HepG2 (cell line): ENCODE data around the gene TECPR1. TPM values are rescaled to one million over a fixed set of nuclear protein-coding genes. Genes with fewer than 3 reads are reported as not detected.

Experiments used
- ATF7 ChIP-seq, 2 experiments: fragments of 450-650 bp in 1 of 2; sonication (generic) in 1 of 2; formaldehyde crosslinking in 1 of 2; IDR thresholded peaks; 2 replicates each; pipeline versions ENCODE4 v1.4.0 to v1.6.1; 2016 to 2020; ENCODE audit warnings: antibody characterized with exemption in 1 of 2, mild to moderate bottlenecking in 1 of 2, missing genetic modification reagents in 1 of 2
- NCOA5 ChIP-seq: sonication (generic); formaldehyde crosslinking; IDR thresholded peaks from 2 replicates; pipeline ENCODE4 v1.4.0; 2020; ENCODE audit warnings: missing genetic modification reagents
- NFYB ChIP-seq: sonication (generic); formaldehyde crosslinking; IDR thresholded peaks from 2 replicates; pipeline ENCODE4 v1.4.0; 2020; ENCODE audit warnings: missing genetic modification reagents
- PRMT3 ChIP-seq: sonication (generic); formaldehyde crosslinking; IDR thresholded peaks from 2 replicates; pipeline ENCODE4 v1.8.1; 2022; ENCODE audit warnings: low read depth, mild to moderate bottlenecking, moderate library complexity, missing genetic modification reagents, borderline replicate concordance
- RARA ChIP-seq: IDR thresholded peaks from 2 replicates; pipeline ENCODE4 v1.6.1; 2016; ENCODE audit warnings: missing genetic modification reagents, missing compliant biosample characterization
- YEATS4 ChIP-seq: sonication (generic); formaldehyde crosslinking; IDR thresholded peaks from 2 replicates; pipeline ENCODE4 v1.4.0; 2020; ENCODE audit warnings: missing genetic modification reagents, borderline replicate concordance
- ZBTB38 ChIP-seq: sonication (generic); formaldehyde crosslinking; IDR thresholded peaks from 2 replicates; pipeline ENCODE4 v1.5.1; 2020; ENCODE audit warnings: mild to moderate bottlenecking, missing genetic modification reagents
- ZNF180 ChIP-seq: sonication (generic); formaldehyde crosslinking; IDR thresholded peaks from 2 replicates; pipeline ENCODE4 v1.4.0; 2020; ENCODE audit warnings: low read depth, missing genetic modification reagents, borderline replicate concordance
- ZNF556 ChIP-seq: sonication (generic); formaldehyde crosslinking; IDR thresholded peaks from 2 replicates; pipeline ENCODE4 v1.4.0; 2020; ENCODE audit warnings: mild to moderate bottlenecking, missing genetic modification reagents, borderline replicate concordance
- ZNF558 ChIP-seq: sonication (generic); formaldehyde crosslinking; IDR thresholded peaks from 2 replicates; pipeline ENCODE4 v1.9.0; 2022; ENCODE audit warnings: mild to moderate bottlenecking, missing genetic modification reagents, borderline replicate concordance
- ZNF619 ChIP-seq: sonication (generic); formaldehyde crosslinking; IDR thresholded peaks from 2 replicates; pipeline ENCODE4 v1.4.0; 2020; ENCODE audit warnings: mild to moderate bottlenecking, missing genetic modification reagents
- ZNF709 ChIP-seq: sonication (generic); formaldehyde crosslinking; IDR thresholded peaks from 2 replicates; pipeline ENCODE4 v1.5.0; 2020; ENCODE audit warnings: mild to moderate bottlenecking, missing genetic modification reagents
- ZSCAN30 ChIP-seq: sonication (generic); formaldehyde crosslinking; IDR thresholded peaks from 2 replicates; pipeline ENCODE4 v1.5.0; 2020; ENCODE audit warnings: mild to moderate bottlenecking, missing genetic modification reagents
- polyA plus RNA-seq, 8 experiments: library from polyadenylated mRNA; depleted of rRNA in 3 of 8; stranded (reverse) in 7 of 8; unstranded in 1 of 8; fragments of >200 nt; fragmentation: Illumina TruSeq in 4 of 8; extraction: Trizol in 4 of 8; gene quantifications; 2 replicates each; pipeline versions ENCODE4 v1.2.1 to v1.2.3, GENCODE V29; 2011 to 2016; ENCODE audit warnings: low read depth in 4 of 8, missing spikeins in 1 of 8, mixed read lengths in 1 of 8; ENCODE audit not compliant: insufficient read depth in 1 of 8
- total RNA-seq, 5 experiments: library from RNA; depleted of rRNA; stranded (reverse); fragments of >200 nt; fragmentation: Illumina TruSeq; extraction: Trizol; gene quantifications; 2 replicates each; pipeline ENCODE4 v1.2.3, GENCODE V29; 2016; ENCODE audit warnings: low read depth in 1 of 5
- TF ChIP-seq, protein P1 (sequence below): sonication (generic); formaldehyde crosslinking; IDR thresholded peaks from 2 replicates; pipeline ENCODE4 v1.4.0; 2020; ENCODE audit warnings: mild to moderate bottlenecking, missing genetic modification reagents, borderline replicate concordance
- TF ChIP-seq, protein P2 (sequence below): sonication (generic); formaldehyde crosslinking; IDR thresholded peaks from 2 replicates; pipeline ENCODE4 v1.9.0; 2022; ENCODE audit warnings: missing genetic modification reagents, mild to moderate bottlenecking, borderline replicate concordance
- TF ChIP-seq, protein P3 (sequence below): sonication (generic); formaldehyde crosslinking; IDR thresholded peaks from 2 replicates; pipeline ENCODE4 v1.5.1; 2020; ENCODE audit warnings: missing genetic modification reagents, mild to moderate bottlenecking, borderline replicate concordance

The TECPR1 gene
- total and polyA plus RNA-seq, 2 of the 13 experiments (the other 11 are each of a cell fraction or from before 2014, with no cell fraction given): 2.3 to 6.3 TPM

DNA sequence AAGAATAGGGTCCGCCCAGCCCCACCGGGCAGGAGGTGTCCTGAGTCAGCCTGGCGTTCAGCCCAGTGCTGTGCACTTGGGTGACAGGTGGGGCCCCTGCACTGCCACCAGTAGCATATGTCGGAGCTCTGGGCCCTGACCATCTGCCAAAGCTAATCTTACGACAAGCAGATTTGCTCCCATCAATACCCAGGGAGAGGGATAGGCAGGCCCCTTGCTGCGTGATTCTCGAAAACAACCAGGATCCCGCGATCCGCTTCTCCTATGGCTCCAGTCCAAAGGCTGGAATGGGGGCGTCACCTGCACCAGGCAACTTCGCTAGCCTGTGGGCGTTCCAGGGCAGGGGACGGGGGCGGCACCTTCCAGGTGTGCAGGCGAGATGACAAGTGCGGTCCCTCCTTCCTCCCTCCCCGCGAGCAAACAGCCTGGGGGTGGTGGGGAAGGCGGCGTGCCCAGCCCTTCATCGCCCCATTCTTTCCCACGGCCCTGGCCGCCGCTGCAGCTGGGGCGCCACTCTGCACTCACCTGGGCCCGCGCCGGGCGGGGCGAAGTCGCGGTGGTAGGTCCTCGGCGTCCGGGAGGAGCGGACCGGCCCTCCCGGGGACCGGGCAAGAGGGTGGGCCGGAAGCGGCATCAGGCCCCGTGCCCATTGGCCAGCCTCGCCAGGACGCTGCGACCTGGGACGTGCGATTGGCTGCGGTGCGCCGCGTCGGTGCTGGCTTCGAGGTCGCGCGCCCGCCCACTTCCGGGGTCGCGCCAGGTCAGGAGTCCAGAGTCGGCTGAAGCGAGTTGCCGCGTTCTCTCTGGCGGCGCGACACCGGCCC, at the start of gene TECPR1 (continued):
- TF ChIP-seq, protein P1, sequence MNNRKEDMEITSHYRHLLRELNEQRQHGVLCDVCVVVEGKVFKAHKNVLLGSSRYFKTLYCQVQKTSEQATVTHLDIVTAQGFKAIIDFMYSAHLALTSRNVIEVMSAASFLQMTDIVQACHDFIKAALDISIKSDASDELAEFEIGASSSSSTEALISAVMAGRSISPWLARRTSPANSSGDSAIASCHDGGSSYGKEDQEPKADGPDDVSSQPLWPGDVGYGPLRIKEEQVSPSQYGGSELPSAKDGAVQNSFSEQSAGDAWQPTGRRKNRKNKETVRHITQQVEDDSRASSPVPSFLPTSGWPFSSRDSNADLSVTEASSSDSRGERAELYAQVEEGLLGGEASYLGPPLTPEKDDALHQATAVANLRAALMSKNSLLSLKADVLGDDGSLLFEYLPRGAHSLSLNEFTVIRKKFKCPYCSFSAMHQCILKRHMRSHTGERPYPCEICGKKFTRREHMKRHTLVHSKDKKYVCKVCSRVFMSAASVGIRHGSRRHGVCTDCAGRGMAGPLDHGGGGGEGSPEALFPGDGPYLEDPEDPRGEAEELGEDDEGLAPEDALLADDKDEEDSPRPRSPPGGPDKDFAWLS (CRISPR knock-in tag): no peak
- TF ChIP-seq NCOA5 (CRISPR knock-in tag): no peak
- TF ChIP-seq ZNF619 (CRISPR knock-in tag): 0 out of 2 replicates have a peak, but pooled peaks have one; percentile 2
- TF ChIP-seq ZNF556 (CRISPR knock-in tag): peak; percentile 63; the same call in 1 of the 2 replicates
- TF ChIP-seq RARA (CRISPR knock-in tag): peak; percentile 87
- no peak for TF ChIP-seq ATF7 (IDR thresholded peaks at IDR 0.05)
- TF ChIP-seq ATF7 (CRISPR knock-in tag; IDR thresholded peaks at IDR 0.05): peak; percentile 35; the same call in 1 of the 2 replicates
- no peak for TF ChIP-seq PRMT3 (CRISPR knock-in tag)
- peak; percentile 47; the same call in 1 of the 2 replicates for TF ChIP-seq ZNF709 (CRISPR knock-in tag)
- TF ChIP-seq ZSCAN30 (CRISPR knock-in tag): no peak
- no peak for TF ChIP-seq ZNF180 (CRISPR knock-in tag)
- TF ChIP-seq, protein P2, sequence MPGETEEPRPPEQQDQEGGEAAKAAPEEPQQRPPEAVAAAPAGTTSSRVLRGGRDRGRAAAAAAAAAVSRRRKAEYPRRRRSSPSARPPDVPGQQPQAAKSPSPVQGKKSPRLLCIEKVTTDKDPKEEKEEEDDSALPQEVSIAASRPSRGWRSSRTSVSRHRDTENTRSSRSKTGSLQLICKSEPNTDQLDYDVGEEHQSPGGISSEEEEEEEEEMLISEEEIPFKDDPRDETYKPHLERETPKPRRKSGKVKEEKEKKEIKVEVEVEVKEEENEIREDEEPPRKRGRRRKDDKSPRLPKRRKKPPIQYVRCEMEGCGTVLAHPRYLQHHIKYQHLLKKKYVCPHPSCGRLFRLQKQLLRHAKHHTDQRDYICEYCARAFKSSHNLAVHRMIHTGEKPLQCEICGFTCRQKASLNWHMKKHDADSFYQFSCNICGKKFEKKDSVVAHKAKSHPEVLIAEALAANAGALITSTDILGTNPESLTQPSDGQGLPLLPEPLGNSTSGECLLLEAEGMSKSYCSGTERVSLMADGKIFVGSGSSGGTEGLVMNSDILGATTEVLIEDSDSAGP: peak; percentile 93
- peak; percentile 85; the same call in 1 of the 2 replicates for TF ChIP-seq ZBTB38 (CRISPR knock-in tag)
- peak; percentile 89 for TF ChIP-seq YEATS4
- TF ChIP-seq, protein P3, sequence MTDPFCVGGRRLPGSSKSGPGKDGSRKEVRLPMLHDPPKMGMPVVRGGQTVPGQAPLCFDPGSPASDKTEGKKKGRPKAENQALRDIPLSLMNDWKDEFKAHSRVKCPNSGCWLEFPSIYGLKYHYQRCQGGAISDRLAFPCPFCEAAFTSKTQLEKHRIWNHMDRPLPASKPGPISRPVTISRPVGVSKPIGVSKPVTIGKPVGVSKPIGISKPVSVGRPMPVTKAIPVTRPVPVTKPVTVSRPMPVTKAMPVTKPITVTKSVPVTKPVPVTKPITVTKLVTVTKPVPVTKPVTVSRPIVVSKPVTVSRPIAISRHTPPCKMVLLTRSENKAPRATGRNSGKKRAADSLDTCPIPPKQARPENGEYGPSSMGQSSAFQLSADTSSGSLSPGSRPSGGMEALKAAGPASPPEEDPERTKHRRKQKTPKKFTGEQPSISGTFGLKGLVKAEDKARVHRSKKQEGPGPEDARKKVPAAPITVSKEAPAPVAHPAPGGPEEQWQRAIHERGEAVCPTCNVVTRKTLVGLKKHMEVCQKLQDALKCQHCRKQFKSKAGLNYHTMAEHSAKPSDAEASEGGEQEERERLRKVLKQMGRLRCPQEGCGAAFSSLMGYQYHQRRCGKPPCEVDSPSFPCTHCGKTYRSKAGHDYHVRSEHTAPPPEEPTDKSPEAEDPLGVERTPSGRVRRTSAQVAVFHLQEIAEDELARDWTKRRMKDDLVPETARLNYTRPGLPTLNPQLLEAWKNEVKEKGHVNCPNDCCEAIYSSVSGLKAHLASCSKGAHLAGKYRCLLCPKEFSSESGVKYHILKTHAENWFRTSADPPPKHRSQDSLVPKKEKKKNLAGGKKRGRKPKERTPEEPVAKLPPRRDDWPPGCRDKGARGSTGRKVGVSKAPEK (CRISPR knock-in tag): no peak
- TF ChIP-seq NFYB (CRISPR knock-in tag): peak; percentile 98
- TF ChIP-seq ZNF558 (CRISPR knock-in tag): peak; percentile 27; the same call in 1 of the 2 replicates
